ENCODE results near the gene IRF4. TPM values are rescaled to one million over a fixed set of nuclear protein-coding genes. Genes with fewer than 3 reads are reported as not detected.

The IRF4 gene
- total RNA-seq, 6 experiments from 2014 or later = not detected

GRCh38 chr6:387293-387741, 4.2 kb upstream of the IRF4 start:
- no peak for TF ChIP-seq CTCF (IDR thresholded peaks at IDR 0.05)
- Mint-ChIP-seq H3K9me3 (no peaks in the 10 kb centered on the region), H3K4me1 (ENCODE audit: low read depth) (peaks cover 5% of the 10 kb centered on the region; the same call in 1 of the 2 replicates), H3K27me3 (ENCODE audit: insufficient read depth) (peaks cover 25% of the 10 kb centered on the region), H3K36me3 (ENCODE audit: low read depth) (no peaks in the 10 kb centered on the region), H3K4me3 (no peak overlapping the region), H3K27ac (no peak overlapping the region)
- peak; percentile 22 for DNase-seq

- H3K9me3 Mint-ChIP-seq = no peaks in the 10 kb centered on the region
- no peak for DNase-seq
- H3K27me3 Mint-ChIP-seq (ENCODE audit: insufficient read depth) = peaks cover 28% of the 10 kb centered on the region
- no peaks in the 10 kb centered on the region for H3K36me3 Mint-ChIP-seq (ENCODE audit: low read depth)
- TF ChIP-seq CTCF (IDR thresholded peaks at IDR 0.05) = no peak
- H3K27ac Mint-ChIP-seq = no peak overlapping the region
- peaks cover 5% of the 10 kb centered on the region; the same call in 1 of the 2 replicates for H3K4me1 Mint-ChIP-seq (ENCODE audit: low read depth)
- no peak overlapping the region for H3K4me3 Mint-ChIP-seq
Observed at GRCh38 chr6:388202-388903, 3.2 kb upstream of the IRF4 start.

GRCh38 chr6:389143-389542, 2.4 kb upstream of the IRF4 start:
- H3K4me1 Mint-ChIP-seq (ENCODE audit: low read depth) = peaks cover 12% of the 10 kb centered on the region
- H3K9me3 Mint-ChIP-seq = peaks cover 4% of the 10 kb centered on the region; the same call in 1 of the 2 replicates
- no peak for DNase-seq
- no peak overlapping the region for H3K4me3 Mint-ChIP-seq
- peaks cover 6% of the 10 kb centered on the region for H3K36me3 Mint-ChIP-seq (ENCODE audit: low read depth)
- no peak for TF ChIP-seq CTCF (IDR thresholded peaks at IDR 0.05)
- H3K27ac Mint-ChIP-seq = no peak overlapping the region
- H3K27me3 Mint-ChIP-seq (ENCODE audit: insufficient read depth) = peaks cover 33% of the 10 kb centered on the region

GRCh38 chr6:389622-390021, 1.9 kb upstream of the IRF4 start:
- Mint-ChIP-seq H3K4me1 (ENCODE audit: low read depth) (peaks cover 12% of the 10 kb centered on the region), H3K4me3 (no peak overlapping the region), H3K27ac (no peak overlapping the region), H3K36me3 (ENCODE audit: low read depth) (peaks cover 6% of the 10 kb centered on the region), H3K27me3 (ENCODE audit: insufficient read depth) (peaks cover 35% of the 10 kb centered on the region), H3K9me3 (peaks cover 4% of the 10 kb centered on the region; the same call in 1 of the 2 replicates)
- no peak for DNase-seq
- no peak for TF ChIP-seq CTCF (IDR thresholded peaks at IDR 0.05)

GRCh38 chr6:390914-391558, 516 bp upstream of the IRF4 start:
- DNase-seq = peak; percentile 28
- H3K4me3 Mint-ChIP-seq = peak overlapping the region; percentile 67

More at GRCh38 chr6:390914-391558, 516 bp upstream of the IRF4 start:
- peaks cover 32% of the 10 kb centered on the region for H3K27me3 Mint-ChIP-seq (ENCODE audit: insufficient read depth)
- H3K27ac Mint-ChIP-seq = no peak overlapping the region
- peaks cover 4% of the 10 kb centered on the region; the same call in 1 of the 2 replicates for H3K9me3 Mint-ChIP-seq
- H3K4me1 Mint-ChIP-seq (ENCODE audit: low read depth) = peaks cover 12% of the 10 kb centered on the region
- no peak for TF ChIP-seq CTCF (IDR thresholded peaks at IDR 0.05)
- H3K36me3 Mint-ChIP-seq (ENCODE audit: low read depth) = peaks cover 6% of the 10 kb centered on the region
